Hepatocyte (in vitro differentiated cells): Measurements from ENCODE around the gene ADGRA1. TPM values are rescaled to one million over a fixed set of nuclear protein-coding genes. Genes with fewer than 3 reads are reported as not detected.

Source experiments
- DNase-seq: peaks from one replicate; pipeline ENCODE4 v3.0.0-alpha.2; 2016; ENCODE audit warnings: low spot score
- H2AFZ ChIP-seq: fragments of 200-600 bp; sonication (generic); 2 replicates; pipeline ENCODE4 v1.6.0; 2016; ENCODE audit warnings: antibody characterized with exemption, mild to moderate bottlenecking
- H3K27ac ChIP-seq: fragments of 200-600 bp; sonication (generic); 2 replicates; pipeline ENCODE4 v1.5.1; 2016; ENCODE audit warnings: mild to moderate bottlenecking
- H3K27me3 ChIP-seq: fragments of 200-600 bp; sonication (generic); 2 replicates; pipeline ENCODE4 v1.6.1; 2016
- H3K36me3 ChIP-seq: fragments of 200-600 bp; sonication (generic); replicated peaks from 2 replicates; pipeline ENCODE4 v1.5.1; 2016; ENCODE audit warnings: low read depth; ENCODE audit not compliant: insufficient read depth
- H3K4me1 ChIP-seq: fragments of 200-600 bp; sonication (generic); 2 replicates; pipeline ENCODE4 v1.5.1; 2016; ENCODE audit warnings: mild to moderate bottlenecking, moderate library complexity; ENCODE audit not compliant: insufficient read depth
- H3K4me2 ChIP-seq: fragments of 200-600 bp; sonication (generic); 2 replicates; pipeline ENCODE4 v1.6.0; 2016
- H3K4me3 ChIP-seq: fragments of 200-600 bp; sonication (generic); 2 replicates; pipeline ENCODE4 v1.5.1; 2016; ENCODE audit warnings: mild to moderate bottlenecking
- H3K79me2 ChIP-seq: fragments of 200-600 bp; sonication (generic); 2 replicates; pipeline ENCODE4 v1.6.0; 2017; ENCODE audit warnings: mild to moderate bottlenecking
- H3K9me2 ChIP-seq: fragments of 200-600 bp; sonication (generic); replicated peaks from 2 replicates; pipeline ENCODE4 v1.6.0; 2017; ENCODE audit warnings: mild to moderate bottlenecking; ENCODE audit not compliant: insufficient read depth
- H3K9me3 ChIP-seq: fragments of 200-600 bp; sonication (generic); 2 replicates; pipeline ENCODE4 v1.5.1; 2016; ENCODE audit warnings: low read depth, mild to moderate bottlenecking
- H4K20me1 ChIP-seq: fragments of 200-600 bp; sonication (generic); 2 replicates; pipeline ENCODE4 v1.6.0; 2016; ENCODE audit warnings: mild to moderate bottlenecking; ENCODE audit not compliant: insufficient read depth, poor library complexity, severe bottlenecking
- EZH2 ChIP-seq: fragments of 200-600 bp; sonication (generic); IDR thresholded peaks from 2 replicates; pipeline ENCODE4 v1.6.1; 2016; ENCODE audit warnings: antibody characterized with exemption, mild to moderate bottlenecking, borderline replicate concordance
- EZH2phosphoT487 ChIP-seq: fragments of 200-600 bp; sonication (generic); IDR thresholded peaks from one replicate; pipeline ENCODE4 v1.6.1; 2018; ENCODE audit warnings: antibody characterized with exemption, mild to moderate bottlenecking, low read depth, moderate library complexity; ENCODE audit not compliant: unreplicated experiment, severe bottlenecking
- WGBS: methylation state at CpG from one replicate; pipeline ENCODE4 v1.1.6; 2016; ENCODE audit warnings: low lambda C conversion rate; ENCODE audit errors: missing lambda C conversion rate; 5-methylcytosine and 5-hydroxymethylcytosine counted together
- polyA plus RNA-seq: library from polyadenylated mRNA; unstranded; fragments of >200 nt; fragmentation: Nextera tagmentation; extraction: Ambion mirVana; gene quantifications from 2 replicates; pipeline ENCODE4 v1.2.1, GENCODE V29; 2016
- total RNA-seq: library from RNA; depleted of rRNA; stranded (reverse); fragments of >200 nt; gene quantifications from 2 replicates; pipeline ENCODE4 v1.2.3, GENCODE V29; 2014
- TF ChIP-seq, protein P1 (sequence below): fragments of 200-600 bp; sonication (generic); IDR thresholded peaks from 2 replicates; pipeline ENCODE4 v1.5.1; 2016; ENCODE audit warnings: antibody characterized with exemption, mild to moderate bottlenecking; ENCODE audit not compliant: poor library complexity

Gene ADGRA1
- total and polyA plus RNA-seq, 2 experiments from 2014 or later: 0.47 TPM; not detected in 1

DNA sequence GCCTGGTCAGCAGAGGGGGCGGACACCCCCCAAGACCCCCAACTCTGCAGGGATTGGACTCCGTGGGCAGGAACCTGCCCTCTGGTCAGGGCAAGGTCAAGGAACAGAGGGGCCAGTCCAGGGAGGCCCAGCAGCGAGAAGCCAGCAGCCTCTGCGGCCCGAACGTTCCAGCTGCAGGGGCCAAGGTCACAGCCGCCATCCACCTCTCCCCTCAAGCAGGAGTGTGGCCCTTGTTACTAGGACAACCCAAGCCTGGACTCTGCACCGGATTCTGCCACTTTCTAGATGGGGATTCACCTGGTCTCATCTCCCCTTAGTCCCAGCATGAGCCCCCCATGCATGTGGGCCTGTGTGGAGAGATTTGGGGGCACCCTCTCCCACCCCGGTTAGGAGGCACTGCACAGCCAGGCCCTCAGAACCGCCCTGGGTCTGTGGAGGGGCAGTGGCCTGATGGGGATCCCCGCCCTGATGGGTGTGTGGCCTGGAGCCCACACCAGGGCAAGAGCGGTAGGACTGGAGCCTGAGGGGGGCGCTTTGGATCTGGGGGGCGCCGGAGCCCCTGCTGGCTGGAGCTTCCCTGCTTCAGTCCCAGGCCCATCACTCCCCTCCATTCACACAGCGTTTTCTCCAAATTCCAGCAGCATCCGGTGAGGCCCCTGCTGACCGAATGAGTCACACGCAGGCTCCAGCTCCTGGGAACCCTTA, 18.1 kb downstream of the ADGRA1 start:
- no peaks in the 10 kb centered on the region for H3K36me3 ChIP-seq
- no peaks in the 10 kb centered on the region for H3K9me3 ChIP-seq
- no peak for DNase-seq
- TF ChIP-seq EZH2phosphoT487 (no peak), EZH2 (no peak)
- TF ChIP-seq, protein P1, sequence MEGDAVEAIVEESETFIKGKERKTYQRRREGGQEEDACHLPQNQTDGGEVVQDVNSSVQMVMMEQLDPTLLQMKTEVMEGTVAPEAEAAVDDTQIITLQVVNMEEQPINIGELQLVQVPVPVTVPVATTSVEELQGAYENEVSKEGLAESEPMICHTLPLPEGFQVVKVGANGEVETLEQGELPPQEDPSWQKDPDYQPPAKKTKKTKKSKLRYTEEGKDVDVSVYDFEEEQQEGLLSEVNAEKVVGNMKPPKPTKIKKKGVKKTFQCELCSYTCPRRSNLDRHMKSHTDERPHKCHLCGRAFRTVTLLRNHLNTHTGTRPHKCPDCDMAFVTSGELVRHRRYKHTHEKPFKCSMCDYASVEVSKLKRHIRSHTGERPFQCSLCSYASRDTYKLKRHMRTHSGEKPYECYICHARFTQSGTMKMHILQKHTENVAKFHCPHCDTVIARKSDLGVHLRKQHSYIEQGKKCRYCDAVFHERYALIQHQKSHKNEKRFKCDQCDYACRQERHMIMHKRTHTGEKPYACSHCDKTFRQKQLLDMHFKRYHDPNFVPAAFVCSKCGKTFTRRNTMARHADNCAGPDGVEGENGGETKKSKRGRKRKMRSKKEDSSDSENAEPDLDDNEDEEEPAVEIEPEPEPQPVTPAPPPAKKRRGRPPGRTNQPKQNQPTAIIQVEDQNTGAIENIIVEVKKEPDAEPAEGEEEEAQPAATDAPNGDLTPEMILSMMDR: no peak
- no peak overlapping the region for H3K4me3 ChIP-seq
- H2AFZ ChIP-seq: no peak overlapping the region
- H3K27me3 ChIP-seq: no peaks in the 10 kb centered on the region
- no peak overlapping the region for H3K4me2 ChIP-seq
- WGBS: 90% methylated on average over 19 of the region's 19 CpGs
- no peak overlapping the region for H3K27ac ChIP-seq
- no peaks in the 10 kb centered on the region for H3K9me2 ChIP-seq
- H3K4me1 ChIP-seq: no peaks in the 10 kb centered on the region
- no peaks in the 10 kb centered on the region for H4K20me1 ChIP-seq
- no peaks in the 10 kb centered on the region for H3K79me2 ChIP-seq

DNA sequence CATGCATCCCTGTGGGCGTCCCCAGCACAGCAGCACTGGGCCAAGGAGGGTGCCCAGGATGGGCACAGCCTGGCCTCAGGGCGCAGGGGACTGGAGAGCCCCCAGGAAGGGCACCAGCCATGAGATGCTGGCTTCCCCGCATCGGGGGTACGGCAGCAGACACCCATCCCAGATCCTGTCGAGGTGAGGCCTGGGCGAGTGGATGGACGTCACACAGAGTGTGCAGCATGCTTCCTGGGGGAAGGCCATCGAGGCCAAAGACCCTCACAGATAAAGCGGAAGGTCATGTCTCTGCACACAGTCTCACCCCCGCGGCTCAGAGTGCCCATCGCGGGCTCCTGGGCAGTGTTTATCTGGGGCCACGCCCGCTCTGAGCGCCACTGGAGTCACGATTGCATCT, 18.8 kb downstream of the ADGRA1 start:
- no peaks in the 10 kb centered on the region for H3K4me1 ChIP-seq

DNA sequence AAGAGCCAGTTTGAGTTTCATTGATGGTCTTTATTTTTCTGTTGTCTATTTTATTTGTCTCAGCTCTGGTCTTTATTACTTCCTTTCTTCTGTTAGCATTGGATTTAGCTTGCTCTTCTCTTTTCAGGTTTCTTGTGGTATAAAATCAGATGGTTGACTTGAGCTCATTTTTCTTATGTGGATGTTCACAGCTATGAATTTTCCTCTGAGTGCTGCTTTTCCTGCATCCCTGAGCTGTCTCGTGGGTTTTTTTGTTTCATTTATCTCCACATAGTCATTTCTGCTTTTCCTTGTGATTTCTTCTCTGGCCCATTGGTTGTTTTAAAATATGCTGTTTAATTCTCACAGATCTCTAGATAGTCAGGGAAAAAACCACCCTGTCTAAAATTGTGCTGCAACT, 19.7 kb downstream of the ADGRA1 start:
- no peak overlapping the region for H3K27ac ChIP-seq
- H2AFZ ChIP-seq: no peak overlapping the region
- no peak for TF ChIP-seq EZH2phosphoT487
- TF ChIP-seq, protein P1: no peak
- no peak for TF ChIP-seq EZH2
- no peaks in the 10 kb centered on the region for H3K36me3 ChIP-seq
- no peaks in the 10 kb centered on the region for H4K20me1 ChIP-seq
- 80% methylated on average over 1 of the region's 1 CpG for WGBS
- H3K9me3 ChIP-seq: no peaks in the 10 kb centered on the region
- no peaks in the 10 kb centered on the region for H3K79me2 ChIP-seq
- no peaks in the 10 kb centered on the region for H3K27me3 ChIP-seq
- no peak overlapping the region for H3K4me2 ChIP-seq
- H3K9me2 ChIP-seq: no peaks in the 10 kb centered on the region
- no peak overlapping the region for H3K4me3 ChIP-seq
- no peak for DNase-seq
- no peaks in the 10 kb centered on the region for H3K4me1 ChIP-seq

More for the DNA sequence above, 18.8 kb downstream of the ADGRA1 start:
- no peak overlapping the region for H3K4me2 ChIP-seq
- no peaks in the 10 kb centered on the region for H3K79me2 ChIP-seq
- H2AFZ ChIP-seq: no peak overlapping the region
- H3K36me3 ChIP-seq: no peaks in the 10 kb centered on the region
- no peaks in the 10 kb centered on the region for H3K9me3 ChIP-seq
- DNase-seq: no peak
- no peaks in the 10 kb centered on the region for H3K27me3 ChIP-seq
- WGBS: 96% methylated on average over 18 of the region's 18 CpGs
- TF ChIP-seq, protein P1: no peak
- TF ChIP-seq EZH2phosphoT487: no peak
- no peak for TF ChIP-seq EZH2
- no peaks in the 10 kb centered on the region for H4K20me1 ChIP-seq
- H3K27ac ChIP-seq: no peak overlapping the region
- no peak overlapping the region for H3K4me3 ChIP-seq
- no peaks in the 10 kb centered on the region for H3K9me2 ChIP-seq
